NCI-H2029 (cell line): ENCODE results near the gene RFC3.
"Not testable (repeated sequence)": the region's sequence is repeated elsewhere in the genome, so short reads cannot be mapped to it uniquely, and the experiment has no call there.

Experiments used
- DNase-seq: peaks from one replicate; lab custom pipeline; 2025; lab: John Stamatoyannopoulos, UW

RFC3 gene

GRCh38 chr13:33812829-33813228 is 5.1 kb upstream of the RFC3 start:
- DNase-seq: not testable (repeated sequence)

GRCh38 chr13:33815011-33815550 is 2.9 kb upstream of the RFC3 start:
- DNase-seq: no peak

GRCh38 chr13:33816912-33817311 is 1.0 kb upstream of the RFC3 start:
- DNase-seq: no peak

GRCh38 chr13:33817513-33817900 is 442 bp upstream of the RFC3 start:
- DNase-seq: no peak

- DNase-seq: no peak
Measured at GRCh38 chr13:33825083-33825482, 7.1 kb downstream of the RFC3 start.

GRCh38 chr13:33827139-33827538 is 9.2 kb downstream of the RFC3 start:
- no peak for DNase-seq

- DNase-seq: no peak
Measured at GRCh38 chr13:33828431-33829129, 10.6 kb downstream of the RFC3 start.

- no peak for DNase-seq
Measured at GRCh38 chr13:33832872-33833271, 14.9 kb downstream of the RFC3 start.

GRCh38 chr13:33838647-33839046 is 20.7 kb downstream of the RFC3 start:
- no peak for DNase-seq

- no peak for DNase-seq
Measured at GRCh38 chr13:33840402-33840801, 22.5 kb downstream of the RFC3 start.

GRCh38 chr13:33842207-33842606 is 24.3 kb downstream of the RFC3 start:
- DNase-seq: no peak

GRCh38 chr13:33842986-33843385 is 25.0 kb downstream of the RFC3 start:
- DNase-seq: no peak

GRCh38 chr13:33845572-33846302 is 27.8 kb downstream of the RFC3 start:
- no peak for DNase-seq

GRCh38 chr13:33846303-33847062 is 28.5 kb downstream of the RFC3 start:
- DNase-seq: no peak

GRCh38 chr13:33849211-33849610 is 31.3 kb downstream of the RFC3 start:
- no peak for DNase-seq

GRCh38 chr13:33855371-33855895 is 37.5 kb downstream of the RFC3 start:
- DNase-seq: no peak

GRCh38 chr13:33859691-33860303 is 41.8 kb downstream of the RFC3 start:
- DNase-seq: no peak

- no peak for DNase-seq
Measured at GRCh38 chr13:33860526-33860925, 42.6 kb downstream of the RFC3 start.

- no peak for DNase-seq
Measured at GRCh38 chr13:33862016-33862415, 44.1 kb downstream of the RFC3 start.

GRCh38 chr13:33863188-33863789 is 45.3 kb downstream of the RFC3 start:
- no peak for DNase-seq

- DNase-seq: no peak
Measured at GRCh38 chr13:33865945-33866344, 48.0 kb downstream of the RFC3 start.

GRCh38 chr13:33867472-33867871 is 49.5 kb downstream of the RFC3 start:
- no peak for DNase-seq
